ENCODE measurements around the gene ASGR1.

ASGR1 gene

GRCh38 chr17:7215652-7216180, 36.5 kb upstream of the ASGR1 start:
- no peak for DNase-seq

- no peak for DNase-seq
These were observed 36.0 kb upstream of the ASGR1 start for GRCh38 chr17:7215136-7215638.

GRCh38 chr17:7214300-7215135, 35.3 kb upstream of the ASGR1 start:
- DNase-seq: peak; percentile 98

- peak; percentile 87 for DNase-seq
These were observed 34.7 kb upstream of the ASGR1 start for GRCh38 chr17:7213895-7214299.

GRCh38 chr17:7211491-7212273, 32.5 kb upstream of the ASGR1 start:
- no peak for DNase-seq

- no peak for DNase-seq
These were observed 29.7 kb upstream of the ASGR1 start for GRCh38 chr17:7208754-7209460.

GRCh38 chr17:7208027-7208571, 28.9 kb upstream of the ASGR1 start:
- no peak for DNase-seq

GRCh38 chr17:7207120-7208001, 28.2 kb upstream of the ASGR1 start:
- DNase-seq: no peak

- DNase-seq: no peak
These were observed 26.4 kb upstream of the ASGR1 start for GRCh38 chr17:7205561-7205960.

GRCh38 chr17:7204828-7205461, 25.8 kb upstream of the ASGR1 start:
- DNase-seq: peak; percentile 84

- no peak for DNase-seq
These were observed 25.2 kb upstream of the ASGR1 start for GRCh38 chr17:7204336-7204735.

GRCh38 chr17:7203391-7203790, 24.2 kb upstream of the ASGR1 start:
- no peak for DNase-seq

- no peak for DNase-seq
These were observed 17.7 kb upstream of the ASGR1 start for GRCh38 chr17:7196651-7197401.

- no peak for DNase-seq
These were observed 16.8 kb upstream of the ASGR1 start for GRCh38 chr17:7195971-7196370.

GRCh38 chr17:7192271-7192937, 13.2 kb upstream of the ASGR1 start:
- DNase-seq: no peak

- DNase-seq: no peak
These were observed 12.6 kb upstream of the ASGR1 start for GRCh38 chr17:7191571-7192270.

- DNase-seq: no peak
These were observed 11.9 kb upstream of the ASGR1 start for GRCh38 chr17:7191069-7191468.

- DNase-seq: no peak
These were observed 11.2 kb upstream of the ASGR1 start for GRCh38 chr17:7190276-7190917.

GRCh38 chr17:7186241-7186640, 7.1 kb upstream of the ASGR1 start:
- no peak for DNase-seq

Measured in NCI-H345 (cell line).